K562 (cell line): ENCODE results near the gene ITGA7. TPM values are rescaled to one million over a fixed set of nuclear protein-coding genes. Genes with fewer than 3 reads are reported as not detected.

Experiments
- ATAC-seq: fragments of 200-7000 bp; cut with Tn5 transposase; 3 replicates; pipeline ENCODE4 v1.9.1; 2020; ENCODE audit warnings: moderate library complexity
- BruUV-seq: library from RNA; stranded (reverse); fragments of 400-500 nt; replicated peaks from 2 replicates; lab custom pipeline; 2021; lab: Mats Ljungman, UMichigan
- CTCF ChIA-PET: fragments of 300-600 bp; formaldehyde crosslinking; extraction: SDS; loops from one replicate; lab custom pipeline; 2021; ENCODE audit warnings: low intra/inter-chr PET ratio; lab: Yijun Ruan, JAX
- POLR2A ChIA-PET: fragments of 300-600, 350-650 bp; sonication (Branson Sonifier 250); formaldehyde crosslinking; extraction: SDS; loops from one replicate; lab custom pipeline; 2021; ENCODE audit warnings: antibody characterized with exemption, inconsistent platforms; lab: Yijun Ruan, JAX
- DNase-seq, 4 experiments: peaks; one replicate each; pipeline versions ENCODE4 v3.0.0 to v3.0.0-alpha.2; 2011 to 2018; ENCODE audit warnings: low spot score in 3 of 4, mixed read lengths in 3 of 4; ENCODE audit errors: extremely low read depth in 1 of 4
- FAIRE-seq: peaks from 2 replicates; lab custom pipeline; 2011; peaks lifted over from hg19 to GRCh38; lab: Jason Lieb, UNC
- H2AFZ ChIP-seq: 2 replicates; pipeline ENCODE4 v1.6.0; 2011; ENCODE audit warnings: low read depth, low read length, control low read depth, inconsistent platforms
- H3K27ac ChIP-seq: fragments of 200-600 bp; 3 replicates; pipeline ENCODE4 v1.8.0; 2011; ENCODE audit warnings: low read depth, mild to moderate bottlenecking, control low read depth, inconsistent platforms, low read length, moderate library complexity, mixed read lengths; ENCODE audit errors: extremely low read depth
- H3K27me3 ChIP-seq, 2 experiments: fragments of 300-600 bp in 1 of 2; 2 replicates in 1 of 2; 3 replicates in 1 of 2; pipeline versions ENCODE4 v1.6.0 to v1.8.0; 2011; ENCODE audit warnings: inconsistent platforms in 2 of 2, low read length in 2 of 2, mild to moderate bottlenecking in 1 of 2, mixed read lengths in 1 of 2, moderate library complexity in 1 of 2; ENCODE audit not compliant: control insufficient read depth in 2 of 2, insufficient read depth in 2 of 2
- H3K36me3 ChIP-seq: fragments of 300-600 bp; 3 replicates; pipeline ENCODE4 v1.8.0; 2011; ENCODE audit warnings: mild to moderate bottlenecking, low read length, inconsistent platforms; ENCODE audit not compliant: control insufficient read depth, insufficient read depth
- H3K4me1 ChIP-seq, 2 experiments: fragments of 200-600 bp in 1 of 2; replicated peaks in 1 of 2; 2 replicates in 1 of 2; 3 replicates in 1 of 2; pipeline versions ENCODE4 v1.5.1 to v1.8.0; 2011; ENCODE audit warnings: inconsistent platforms in 2 of 2, low read length in 2 of 2, mild to moderate bottlenecking in 1 of 2, mixed read lengths in 1 of 2, moderate library complexity in 1 of 2; ENCODE audit not compliant: control insufficient read depth in 2 of 2, insufficient read depth in 2 of 2
- H3K4me2 ChIP-seq: 2 replicates; pipeline ENCODE4 v1.6.1; 2011; ENCODE audit warnings: low read length, control low read depth, inconsistent platforms, mixed read lengths; ENCODE audit not compliant: insufficient read depth
- H3K4me3 ChIP-seq: fragments of 200-600 bp; sonication (generic), shearing (Covaris generic); 2 replicates; pipeline ENCODE4 v1.5.1; 2016; ENCODE audit warnings: control low read depth, inconsistent platforms
- H3K79me2 ChIP-seq: fragments of 200-600 bp; 3 replicates; pipeline ENCODE4 v1.8.0; 2011; ENCODE audit warnings: low read length, inconsistent platforms; ENCODE audit not compliant: control insufficient read depth, insufficient read depth
- H3K9ac ChIP-seq, 2 experiments: 2 replicates each; pipeline versions ENCODE4 v1.6.0 to v1.6.1; 2011; ENCODE audit warnings: low read depth in 2 of 2, low read length in 2 of 2, control low read depth in 1 of 2, inconsistent platforms in 1 of 2, mild to moderate bottlenecking in 1 of 2, mixed read lengths in 1 of 2; ENCODE audit not compliant: insufficient read depth in 1 of 2
- H3K9me1 ChIP-seq: one replicate; pipeline ENCODE4 v1.6.0; 2011; ENCODE audit warnings: inconsistent platforms, mild to moderate bottlenecking, low read length, moderate library complexity; ENCODE audit not compliant: control insufficient read depth, insufficient read depth
- H3K9me3 ChIP-seq: replicated peaks from 2 replicates; pipeline ENCODE4 v1.5.1; 2011; ENCODE audit warnings: low read depth, low read length, inconsistent platforms; ENCODE audit not compliant: control insufficient read depth, insufficient read depth
- H4K20me1 ChIP-seq: replicated peaks from 2 replicates; pipeline ENCODE4 v1.6.1; 2011; ENCODE audit warnings: low read length, inconsistent platforms, mixed read lengths; ENCODE audit not compliant: control insufficient read depth, insufficient read depth
- CREB1 ChIP-seq, 2 experiments: sonication (generic) in 1 of 2; formaldehyde crosslinking in 1 of 2; IDR thresholded peaks; 2 replicates each; pipeline versions ENCODE4 v1.6.1 to v1.8.0; 2012 to 2022; ENCODE audit warnings: inconsistent platforms in 1 of 2, mild to moderate bottlenecking in 1 of 2, missing genetic modification reagents in 1 of 2, moderate library complexity in 1 of 2
- ELF4 ChIP-seq: fragments of 450-650 bp; formaldehyde crosslinking; IDR thresholded peaks from 2 replicates; pipeline ENCODE4 v1.4.0; 2022; ENCODE audit warnings: missing genetic modification characterization
- HDAC2 ChIP-seq: fragments of 450-650 bp; IDR thresholded peaks from 2 replicates; pipeline ENCODE4 v1.6.1; 2016; ENCODE audit warnings: mild to moderate bottlenecking
- HOXB6 ChIP-seq: fragments of 250-450 bp; sonication (Bioruptor Pico); IDR thresholded peaks from 2 replicates; pipeline ENCODE4 v1.5.1; 2022; ENCODE audit warnings: mild to moderate bottlenecking, borderline replicate concordance
- KDM5B ChIP-seq: fragments of 200-600 bp; sonication (generic); IDR thresholded peaks from 2 replicates; pipeline ENCODE4 v1.6.1; 2012; ENCODE audit warnings: low read depth, mild to moderate bottlenecking, moderate library complexity, low read length, control low read depth, inconsistent platforms; ENCODE audit not compliant: insufficient replicate concordance
- MYNN ChIP-seq, 2 experiments: sonication (generic); formaldehyde crosslinking in 1 of 2; IDR thresholded peaks; 2 replicates each; pipeline versions ENCODE4 v1.5.0 to v1.6.1; 2016 to 2020; ENCODE audit warnings: antibody characterized with exemption in 1 of 2, missing genetic modification reagents in 1 of 2
- NEUROD1 ChIP-seq: fragments of 150-350 bp; IDR thresholded peaks from 2 replicates; pipeline ENCODE4 v1.6.1; 2014; ENCODE audit warnings: borderline replicate concordance, low read length, low read depth; ENCODE audit not compliant: partially characterized antibody
- SMARCE1 ChIP-seq: fragments of 450-650 bp; IDR thresholded peaks from 2 replicates; pipeline ENCODE4 v1.7.1; 2016; ENCODE audit warnings: mild to moderate bottlenecking
- SMC3 ChIP-seq: conservative IDR thresholded peaks from 2 replicates; pipeline ENCODE4 v1.6.1; 2011; ENCODE audit warnings: low read depth, low read length, improper control_type of control experiment; ENCODE audit not compliant: insufficient read depth
- SRSF3 ChIP-seq: fragments of 200-400 bp; formaldehyde crosslinking; IDR thresholded peaks from 2 replicates; pipeline ENCODE4 v1.6.1; 2016; ENCODE audit warnings: mild to moderate bottlenecking, low read length, moderate library complexity; ENCODE audit not compliant: insufficient read depth
- TCF7 ChIP-seq: sonication (generic); IDR thresholded peaks from 2 replicates; pipeline ENCODE4 v1.6.1; 2016; ENCODE audit warnings: antibody characterized with exemption, borderline replicate concordance
- TRIM28 ChIP-seq: fragments of 450-650 bp; IDR thresholded peaks from 2 replicates; pipeline ENCODE4 v1.6.1; 2017
- ZNF217 ChIP-seq: sonication (generic); formaldehyde crosslinking; IDR thresholded peaks from 2 replicates; pipeline ENCODE4 v1.8.0; 2022; ENCODE audit warnings: mild to moderate bottlenecking, missing genetic modification reagents
- ZNF41 ChIP-seq: fragments of 250-450 bp; sonication (Bioruptor Pico); conservative IDR thresholded peaks from 2 replicates; pipeline ENCODE4 v1.4.0; 2020; ENCODE audit warnings: mild to moderate bottlenecking
- ZNF57 ChIP-seq: fragments of 450-650 bp; formaldehyde crosslinking; IDR thresholded peaks from 2 replicates; pipeline ENCODE4 v1.4.0; 2020; ENCODE audit warnings: mild to moderate bottlenecking, moderate library complexity
- WGBS: fragments of 100-300 bp; shearing (Covaris generic); methylation state at CpG from one replicate; pipeline ENCODE4 v1.1.6; 2016; ENCODE audit warnings: low coverage, mixed read lengths; ENCODE audit not compliant: insufficient coverage; ENCODE audit errors: missing lambda C conversion rate; 5-methylcytosine and 5-hydroxymethylcytosine counted together
- in situ Hi-C: fragments of 300-500 bp; cut with MboI; formaldehyde crosslinking; loops from 4 replicates; pipeline ENCODE4 v1.15.0; 2018; ENCODE audit warnings: inconsistent platforms, mixed read lengths
- intact Hi-C: fragments of 100-400 bp; cut with micrococcal nuclease; formaldehyde crosslinking; loops from 2 replicates; pipeline ENCODE4 v1.14.2; 2022
- polyA plus RNA-seq, 8 experiments: library from polyadenylated mRNA; depleted of rRNA in 4 of 8; stranded (reverse) in 5 of 8; unstranded in 3 of 8; fragments of >200 nt; fragmentation: Nextera tagmentation in 2 of 8; fragmentation: Illumina TruSeq in 1 of 8; extraction: Ambion mirVana in 2 of 8; extraction: Trizol in 1 of 8; gene quantifications; 2 replicates each; pipeline versions ENCODE4 v1.2.1 to v1.2.3, GENCODE V29; 2011 to 2014; ENCODE audit warnings: inconsistent platforms in 1 of 8, missing spikeins in 1 of 8
- total RNA-seq, 7 experiments: library from RNA; depleted of rRNA in 6 of 7; stranded (reverse); fragments of >200 nt in 6 of 7; fragmentation: Illumina TruSeq in 2 of 7; extraction: Trizol in 2 of 7; gene quantifications; 2 replicates each; pipeline versions ENCODE4 v1.2.1 to v1.2.3, GENCODE V29; 2011 to 2021; ENCODE audit warnings: low replicate concordance in 1 of 7
- TF ChIP-seq, protein P1 (sequence below): fragments of 250-450 bp; sonication (Bioruptor Pico); IDR thresholded peaks from 2 replicates; pipeline ENCODE4 v1.8.0; 2022; ENCODE audit warnings: inconsistent platforms
- TF ChIP-seq, protein P2 (sequence below): fragments of 450-650 bp; formaldehyde crosslinking; IDR thresholded peaks from 2 replicates; pipeline ENCODE4 v1.4.0; 2020; ENCODE audit warnings: mild to moderate bottlenecking, mixed read lengths
- TF ChIP-seq, protein P3 (sequence below): fragments of 450-650 bp; formaldehyde crosslinking; IDR thresholded peaks from 2 replicates; pipeline ENCODE4 v1.4.0; 2022; ENCODE audit warnings: missing genetic modification characterization

ITGA7 gene
- total and polyA plus RNA-seq, 9 of the 15 experiments (the other 6 are each of a cell fraction or from before 2014, with no cell fraction given), result 0.11 to 2.3 (median 0.56) TPM; not detected in 1

DNA sequence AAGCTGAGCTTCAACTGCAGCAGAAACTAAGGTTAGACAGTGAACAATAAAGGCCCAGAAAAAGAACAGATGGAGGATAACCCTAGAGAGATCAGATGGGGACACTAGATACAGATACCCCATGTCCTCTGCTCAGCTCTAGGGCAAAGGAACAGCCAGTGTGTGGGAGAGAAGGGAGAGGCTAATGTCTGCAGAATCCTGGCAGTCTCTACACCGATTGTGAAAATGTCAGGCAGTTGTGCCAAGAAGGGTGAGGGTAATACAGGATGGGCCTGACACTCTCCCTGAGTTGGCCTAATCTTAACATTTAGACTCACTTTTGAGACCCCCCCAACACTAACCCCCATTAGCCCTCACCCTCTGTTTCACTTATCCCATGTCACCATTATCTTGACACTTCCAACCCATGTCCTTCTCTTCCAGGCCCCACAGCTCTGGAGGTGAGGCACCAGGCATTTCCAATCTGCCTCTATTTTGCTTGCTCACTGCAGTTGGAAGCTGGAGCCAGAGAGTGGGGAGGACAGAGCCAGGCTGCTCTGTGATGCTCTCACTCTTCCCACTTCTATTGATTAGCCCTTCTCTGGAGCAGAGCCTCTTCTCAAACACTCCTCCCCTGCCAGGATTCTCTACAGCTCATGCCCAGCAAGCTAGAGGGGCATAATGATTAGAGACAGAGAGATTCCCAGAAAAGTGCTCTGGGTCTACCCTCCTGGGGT, 5.2 kb upstream of the ITGA7 start:
- POLR2A ChIA-PET, result interaction anchor here (0.7 to 1.6 kb wide), 5 partner anchors 9 to 924 kb away, joined by 3 to 9 read pairs (median 5); no protein-coding TSS in a partner anchor
- no peak for TF ChIP-seq SMARCE1
- no peak for TF ChIP-seq TRIM28
- TF ChIP-seq HOXB6 (CRISPR knock-in tag), result no peak
- TF ChIP-seq SRSF3, result no peak
- no peak for TF ChIP-seq TCF7
- TF ChIP-seq ELF4 (CRISPR knock-in tag), result no peak
- no peak for TF ChIP-seq NEUROD1
- TF ChIP-seq KDM5B, result no peak
- TF ChIP-seq, protein P1, sequence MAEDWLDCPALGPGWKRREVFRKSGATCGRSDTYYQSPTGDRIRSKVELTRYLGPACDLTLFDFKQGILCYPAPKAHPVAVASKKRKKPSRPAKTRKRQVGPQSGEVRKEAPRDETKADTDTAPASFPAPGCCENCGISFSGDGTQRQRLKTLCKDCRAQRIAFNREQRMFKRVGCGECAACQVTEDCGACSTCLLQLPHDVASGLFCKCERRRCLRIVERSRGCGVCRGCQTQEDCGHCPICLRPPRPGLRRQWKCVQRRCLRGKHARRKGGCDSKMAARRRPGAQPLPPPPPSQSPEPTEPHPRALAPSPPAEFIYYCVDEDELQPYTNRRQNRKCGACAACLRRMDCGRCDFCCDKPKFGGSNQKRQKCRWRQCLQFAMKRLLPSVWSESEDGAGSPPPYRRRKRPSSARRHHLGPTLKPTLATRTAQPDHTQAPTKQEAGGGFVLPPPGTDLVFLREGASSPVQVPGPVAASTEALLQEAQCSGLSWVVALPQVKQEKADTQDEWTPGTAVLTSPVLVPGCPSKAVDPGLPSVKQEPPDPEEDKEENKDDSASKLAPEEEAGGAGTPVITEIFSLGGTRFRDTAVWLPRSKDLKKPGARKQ (CRISPR knock-in tag), result no peak
- no peak for TF ChIP-seq HDAC2
- TF ChIP-seq ZNF41 (CRISPR knock-in tag), result no peak
- TF ChIP-seq, protein P2, sequence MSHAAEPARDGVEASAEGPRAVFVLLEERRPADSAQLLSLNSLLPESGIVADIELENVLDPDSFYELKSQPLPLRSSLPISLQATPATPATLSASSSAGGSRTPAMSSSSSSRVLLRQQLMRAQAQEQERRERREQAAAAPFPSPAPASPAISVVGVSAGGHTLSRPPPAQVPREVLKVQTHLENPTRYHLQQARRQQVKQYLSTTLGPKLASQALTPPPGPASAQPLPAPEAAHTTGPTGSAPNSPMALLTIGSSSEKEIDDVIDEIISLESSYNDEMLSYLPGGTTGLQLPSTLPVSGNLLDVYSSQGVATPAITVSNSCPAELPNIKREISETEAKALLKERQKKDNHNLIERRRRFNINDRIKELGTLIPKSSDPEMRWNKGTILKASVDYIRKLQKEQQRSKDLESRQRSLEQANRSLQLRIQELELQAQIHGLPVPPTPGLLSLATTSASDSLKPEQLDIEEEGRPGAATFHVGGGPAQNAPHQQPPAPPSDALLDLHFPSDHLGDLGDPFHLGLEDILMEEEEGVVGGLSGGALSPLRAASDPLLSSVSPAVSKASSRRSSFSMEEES (CRISPR knock-in tag), result no peak
- no peak for TF ChIP-seq MYNN (IDR thresholded peaks at IDR 0.05)
- TF ChIP-seq MYNN (CRISPR knock-in tag; IDR thresholded peaks at IDR 0.05), result no peak
- TF ChIP-seq SMC3, result no peak
- TF ChIP-seq ZNF57, result no peak
- TF ChIP-seq, protein P3, sequence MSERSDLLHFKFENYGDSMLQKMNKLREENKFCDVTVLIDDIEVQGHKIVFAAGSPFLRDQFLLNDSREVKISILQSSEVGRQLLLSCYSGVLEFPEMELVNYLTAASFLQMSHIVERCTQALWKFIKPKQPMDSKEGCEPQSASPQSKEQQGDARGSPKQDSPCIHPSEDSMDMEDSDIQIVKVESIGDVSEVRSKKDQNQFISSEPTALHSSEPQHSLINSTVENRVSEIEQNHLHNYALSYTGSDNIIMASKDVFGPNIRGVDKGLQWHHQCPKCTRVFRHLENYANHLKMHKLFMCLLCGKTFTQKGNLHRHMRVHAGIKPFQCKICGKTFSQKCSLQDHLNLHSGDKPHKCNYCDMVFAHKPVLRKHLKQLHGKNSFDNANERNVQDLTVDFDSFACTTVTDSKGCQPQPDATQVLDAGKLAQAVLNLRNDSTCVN (CRISPR knock-in tag), result no peak
- TF ChIP-seq ZNF217, result no peak
- no peak for TF ChIP-seq CREB1 (IDR thresholded peaks at IDR 0.05)
- no peak for TF ChIP-seq CREB1 (CRISPR knock-in tag; IDR thresholded peaks at IDR 0.05)

More for the DNA sequence above, 5.2 kb upstream of the ITGA7 start:
- FAIRE-seq, result no peak
- no TSS peak for BruUV-seq
- H3K79me2 ChIP-seq, result peaks cover 6% of the 10 kb centered on the region; the same call in 2 of the 3 replicates
- no peaks in the 10 kb centered on the region; the same call in 1 of the 2 replicates for H4K20me1 ChIP-seq
- H3K27ac ChIP-seq, result no peak overlapping the region
- peaks cover 22 to 29% of the 10 kb centered on the region in 2 experiments; a peak in 4 of 5 replicates for H3K4me1 ChIP-seq
- CTCF ChIA-PET, result no interaction called here
- no peak for ATAC-seq
- H3K9me1 ChIP-seq, result no peaks in the 10 kb centered on the region
- H2AFZ ChIP-seq, result peak overlapping the region; percentile 75
- no peaks in the 10 kb centered on the region for H3K36me3 ChIP-seq
- in situ Hi-C loops, result no loop called here
- H3K27me3 ChIP-seq, result peaks cover 5 to 12% of the 10 kb centered on the region in 2 experiments; a peak in 2 of 5 replicates
- no peak overlapping the region; the same call in 1 of the 2 replicates for H3K4me2 ChIP-seq
- DNase-seq, result no peak
- H3K9ac ChIP-seq, result no peak overlapping the region; a peak in 1 of 4 replicates
- H3K4me3 ChIP-seq, result no peak overlapping the region
- 0% methylated on average over 1 of the region's 1 CpG for WGBS
- intact Hi-C loops, result no loop called here
- no peaks in the 10 kb centered on the region for H3K9me3 ChIP-seq
